Activated CD8-positive, alpha-beta memory T cell treated with anti-CD3 and anti-CD28 coated beads, Interleukin-2, amount 10 ng/mL, durations not matched to agents 7 days and 5 days (primary cell): ENCODE data around the gene GRM4. TPM values are rescaled to one million over a fixed set of nuclear protein-coding genes. Genes with fewer than 3 reads are reported as not detected.
"Not testable (repeated sequence)": the region's sequence is repeated elsewhere in the genome, so short reads cannot be mapped to it uniquely, and the experiment has no call there.

ENCODE experiments used
- ATAC-seq: fragments of 150-1000 bp; cut with Tn5 transposase; one replicate; pipeline ENCODE4 v1.10.0; 2021; ENCODE audit warnings: moderate library complexity
- CTCF ChIA-PET: fragments of 350-600 bp; sonication (Branson Sonifier 250); formaldehyde crosslinking; loops from one replicate; lab custom pipeline; 2021; ENCODE audit warnings: antibody characterized with exemption; lab: Charles Lee
- DNase-seq: peaks from one replicate; pipeline ENCODE4 v3.0.0-alpha.2; 2020
- H3K27ac Mint-ChIP-seq: one replicate; pipeline ENCODE4 v1.8.0; 2021; ENCODE audit warnings: mild to moderate bottlenecking, mixed read lengths
- H3K27me3 Mint-ChIP-seq: one replicate; pipeline ENCODE4 v1.8.0; 2021; ENCODE audit warnings: mixed read lengths
- H3K36me3 Mint-ChIP-seq: one replicate; pipeline ENCODE4 v1.8.0; 2021; ENCODE audit warnings: mild to moderate bottlenecking, mixed read lengths
- H3K4me1 Mint-ChIP-seq: one replicate; pipeline ENCODE4 v1.8.0; 2021; ENCODE audit warnings: mixed read lengths
- H3K4me3 Mint-ChIP-seq: one replicate; pipeline ENCODE4 v1.8.0; 2021; ENCODE audit warnings: mild to moderate bottlenecking, moderate library complexity, mixed read lengths
- H3K9me3 Mint-ChIP-seq: one replicate; pipeline ENCODE4 v1.8.0; 2022; ENCODE audit warnings: low read depth, mixed read lengths
- total RNA-seq, 2 experiments: library from RNA; stranded (reverse); gene quantifications; one replicate each; pipeline ENCODE4 v1.2.3, GENCODE V29; 2021

GRM4 gene
- total RNA-seq: not detected

GRCh38 chr6:34146021-34146782, at the start of gene GRM4:
Gene GRM4 (minus strand): TSS chr6:34146087. CDS start chr6:34133496, 12,591 bp downstream.
- H3K4me1 Mint-ChIP-seq: peaks cover 13% of the 10 kb centered on the region
- DNase-seq (no peak), ATAC-seq (no peak)
- H3K36me3 Mint-ChIP-seq: no peaks in the 10 kb centered on the region
- H3K27me3 Mint-ChIP-seq: peaks cover 74% of the 10 kb centered on the region
- H3K4me3 Mint-ChIP-seq: no peak within 1 kb of the TSS
- CTCF ChIA-PET: interaction anchor here (0.9 to 2.3 kb wide), 6 partner anchors 9 to 378 kb away, joined by 3 to 6 read pairs (median 4); no protein-coding TSS in a partner anchor
- H3K9me3 Mint-ChIP-seq: no peaks in the 10 kb centered on the region
- H3K27ac Mint-ChIP-seq: no peak within 1 kb of the TSS

GRCh38 chr6:34194772-34195171, 48.9 kb upstream of the GRM4 start:
- H3K4me3 Mint-ChIP-seq: no peak overlapping the region
- H3K9me3 Mint-ChIP-seq: no peaks in the 10 kb centered on the region
- no peak overlapping the region for H3K27ac Mint-ChIP-seq
- CTCF ChIA-PET: interaction anchor here (1.3 to 3.7 kb wide), 6 partner anchors 11 to 221 kb away, joined by 5 to 44 read pairs (median 20); partner anchors contain the start of gene SMIM29
- DNase-seq (no peak), ATAC-seq (no peak)
- peaks cover 6% of the 10 kb centered on the region for H3K4me1 Mint-ChIP-seq
- H3K36me3 Mint-ChIP-seq: no peaks in the 10 kb centered on the region
- peaks cover 14% of the 10 kb centered on the region for H3K27me3 Mint-ChIP-seq

GRCh38 chr6:34190504-34191122, 44.7 kb upstream of the GRM4 start:
- Mint-ChIP-seq H3K27ac (no peak overlapping the region), H3K36me3 (no peaks in the 10 kb centered on the region), H3K4me3 (no peak overlapping the region), H3K9me3 (no peaks in the 10 kb centered on the region), H3K4me1 (no peaks in the 10 kb centered on the region), H3K27me3 (peaks cover 7% of the 10 kb centered on the region)
- DNase-seq (no peak), ATAC-seq (no peak)
- CTCF ChIA-PET: interaction anchor here (1.3 to 1.8 kb wide), 2 partner anchors 27 to 59 kb away, joined by 3 to 8 read pairs; no protein-coding TSS in a partner anchor

GRCh38 chr6:34189806-34190503, 44.1 kb upstream of the GRM4 start:
- no peak for DNase-seq
- Mint-ChIP-seq H3K9me3 (no peaks in the 10 kb centered on the region), H3K36me3 (no peaks in the 10 kb centered on the region), H3K4me3 (no peak overlapping the region), H3K27ac (no peak overlapping the region), H3K4me1 (no peaks in the 10 kb centered on the region), H3K27me3 (peaks cover 4% of the 10 kb centered on the region)
- CTCF ChIA-PET: interaction anchor here (1.3 to 1.8 kb wide), 2 partner anchors 26 to 59 kb away, joined by 3 to 8 read pairs; no protein-coding TSS in a partner anchor
- no peak for ATAC-seq

GRCh38 chr6:34184726-34185125, 38.8 kb upstream of the GRM4 start:
- not testable (repeated sequence) for H3K36me3 Mint-ChIP-seq, DNase-seq, H3K27ac Mint-ChIP-seq, ATAC-seq, H3K4me3 Mint-ChIP-seq, H3K27me3 Mint-ChIP-seq, H3K9me3 Mint-ChIP-seq
- H3K4me1 Mint-ChIP-seq: peaks cover 17% of the 10 kb centered on the region
- CTCF ChIA-PET: interaction anchor here (0.6 kb wide), 1 partner anchor 21 kb away, joined by 3 read pairs; no protein-coding TSS in a partner anchor

GRCh38 chr6:34182751-34183531, 37.1 kb upstream of the GRM4 start:
- DNase-seq: peak; percentile 89
- H3K27ac Mint-ChIP-seq: peak overlapping the region; percentile 80
- CTCF ChIA-PET: interaction anchor here (0.6 to 3.2 kb wide), 4 partner anchors 13 to 107 kb away, joined by 3 to 17 read pairs (median 8); no protein-coding TSS in a partner anchor
- ATAC-seq: peak; percentile 92
- peak overlapping the region; percentile 28 for H3K4me3 Mint-ChIP-seq
- peaks cover 4% of the 10 kb centered on the region for H3K9me3 Mint-ChIP-seq
- peaks cover 4% of the 10 kb centered on the region for H3K27me3 Mint-ChIP-seq
- peaks cover 10% of the 10 kb centered on the region for H3K36me3 Mint-ChIP-seq
- H3K4me1 Mint-ChIP-seq: peaks cover 17% of the 10 kb centered on the region

GRCh38 chr6:34181908-34182307, 36.0 kb upstream of the GRM4 start:
- Mint-ChIP-seq H3K36me3 (peaks cover 10% of the 10 kb centered on the region), H3K4me3 (no peak overlapping the region), H3K27me3 (peaks cover 4% of the 10 kb centered on the region), H3K9me3 (peaks cover 4% of the 10 kb centered on the region), H3K27ac (no peak overlapping the region), H3K4me1 (peaks cover 17% of the 10 kb centered on the region)
- ATAC-seq: no peak
- CTCF ChIA-PET: interaction anchor here (1.4 to 3.2 kb wide), 2 partner anchors 14 to 41 kb away, joined by 7 to 17 read pairs; no protein-coding TSS in a partner anchor
- DNase-seq: no peak

GRCh38 chr6:34179106-34179720, 33.3 kb upstream of the GRM4 start:
- DNase-seq (no peak), ATAC-seq (no peak)
- no peak overlapping the region for H3K27ac Mint-ChIP-seq
- H3K36me3 Mint-ChIP-seq: peaks cover 9% of the 10 kb centered on the region
- peaks cover 4% of the 10 kb centered on the region for H3K9me3 Mint-ChIP-seq
- CTCF ChIA-PET: interaction anchor here (1.4 kb wide), 1 partner anchor 16 kb away, joined by 5 read pairs; no protein-coding TSS in a partner anchor
- peaks cover 4% of the 10 kb centered on the region for H3K27me3 Mint-ChIP-seq
- no peak overlapping the region for H3K4me3 Mint-ChIP-seq
- H3K4me1 Mint-ChIP-seq: peaks cover 17% of the 10 kb centered on the region

- no peak for DNase-seq
- peaks cover 17% of the 10 kb centered on the region for H3K4me1 Mint-ChIP-seq
- peaks cover 7% of the 10 kb centered on the region for H3K36me3 Mint-ChIP-seq
- H3K27ac Mint-ChIP-seq: no peak overlapping the region
- peaks cover 2% of the 10 kb centered on the region for H3K9me3 Mint-ChIP-seq
- CTCF ChIA-PET: interaction anchor here (1.4 kb wide), 1 partner anchor 15 kb away, joined by 5 read pairs; no protein-coding TSS in a partner anchor
- no peak for ATAC-seq
- peaks cover 4% of the 10 kb centered on the region for H3K27me3 Mint-ChIP-seq
- no peak overlapping the region for H3K4me3 Mint-ChIP-seq
These were observed 32.6 kb upstream of the GRM4 start for GRCh38 chr6:34178357-34179105.

- no peak overlapping the region for H3K4me3 Mint-ChIP-seq
- ATAC-seq (no peak), DNase-seq (no peak)
- no peak overlapping the region for H3K27ac Mint-ChIP-seq
- CTCF ChIA-PET: interaction anchor here (1.6 kb wide), 1 partner anchor 19 kb away, joined by 4 read pairs; no protein-coding TSS in a partner anchor
- peaks cover 6% of the 10 kb centered on the region for H3K4me1 Mint-ChIP-seq
- peaks cover 2% of the 10 kb centered on the region for H3K27me3 Mint-ChIP-seq
- H3K36me3 Mint-ChIP-seq: no peaks in the 10 kb centered on the region
- H3K9me3 Mint-ChIP-seq: no peaks in the 10 kb centered on the region
These were observed 31.3 kb upstream of the GRM4 start for GRCh38 chr6:34177181-34177591.

GRCh38 chr6:34176261-34177031, 30.6 kb upstream of the GRM4 start:
- peaks cover 2% of the 10 kb centered on the region for H3K27me3 Mint-ChIP-seq
- no peak overlapping the region for H3K4me3 Mint-ChIP-seq
- H3K9me3 Mint-ChIP-seq: no peaks in the 10 kb centered on the region
- no peak overlapping the region for H3K27ac Mint-ChIP-seq
- H3K4me1 Mint-ChIP-seq: no peaks in the 10 kb centered on the region
- CTCF ChIA-PET: interaction anchor here (1.6 kb wide), 1 partner anchor 19 kb away, joined by 4 read pairs; no protein-coding TSS in a partner anchor
- ATAC-seq (no peak), DNase-seq (no peak)
- no peaks in the 10 kb centered on the region for H3K36me3 Mint-ChIP-seq
